ENCODE results near the gene MESP1. TPM values are rescaled to one million over a fixed set of nuclear protein-coding genes. Genes with fewer than 3 reads are reported as not detected.

The MESP1 gene
- total and polyA plus RNA-seq, 2 of the 13 experiments (the other 11 are each of a cell fraction or from before 2014, with no cell fraction given), result not detected

DNA sequence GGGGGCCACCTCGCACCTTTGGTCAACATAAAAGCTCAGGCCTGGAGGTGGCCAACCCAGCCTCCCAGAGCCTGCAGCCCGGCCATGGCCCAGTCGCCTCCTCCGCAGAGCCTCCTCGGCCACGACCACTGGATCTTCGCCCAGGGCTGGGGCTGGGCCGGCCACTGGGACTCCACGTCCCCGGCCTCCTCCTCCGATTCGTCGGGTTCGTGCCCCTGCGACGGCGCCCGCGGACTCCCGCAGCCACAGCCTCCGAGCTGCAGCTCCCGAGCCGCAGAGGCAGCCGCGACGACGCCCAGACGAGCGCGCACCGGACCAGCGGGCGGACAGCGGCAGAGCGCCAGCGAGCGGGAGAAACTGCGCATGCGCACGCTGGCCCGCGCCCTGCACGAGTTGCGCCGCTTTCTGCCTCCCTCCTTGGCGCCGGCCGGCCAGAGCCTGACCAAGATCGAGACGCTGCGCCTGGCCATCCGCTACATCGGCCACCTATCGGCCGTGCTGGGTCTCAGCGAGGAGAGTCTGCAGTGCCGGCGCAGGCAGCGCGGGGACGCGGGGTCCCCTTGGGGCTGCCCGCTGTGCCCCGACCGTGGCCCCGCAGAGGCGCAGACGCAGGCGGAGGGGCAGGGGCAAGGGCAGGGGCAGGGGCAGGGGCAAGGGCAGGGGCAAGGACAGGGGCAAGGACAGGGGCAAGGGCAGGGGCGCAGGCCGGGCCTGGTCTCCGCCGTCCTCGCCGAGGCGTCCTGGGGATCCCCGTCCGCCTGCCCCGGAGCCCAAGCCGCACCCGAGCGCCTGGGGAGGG, 25.4 kb upstream of the MESP1 start, which contains the start of gene MESP2 (continued):
- TF ChIP-seq MTF1 (CRISPR knock-in tag; IDR thresholded peaks at IDR 0.05) (no peak), XBP1 (CRISPR knock-in tag; IDR thresholded peaks at IDR 0.05) (no peak), KLF15 (CRISPR knock-in tag; IDR thresholded peaks at IDR 0.05; ENCODE audit: borderline replicate concordance) (no peak; the same call in 1 of the 2 replicates), NCOR1 (IDR thresholded peaks at IDR 0.05; ENCODE audit: borderline replicate concordance, low read length) (no peak), ZNF546 (CRISPR knock-in tag; conservative IDR thresholded peaks at IDR 0.05) (no peak), ZSCAN12 (CRISPR knock-in tag; IDR thresholded peaks at IDR 0.05) (no peak), HMGA1 (CRISPR knock-in tag; conservative IDR thresholded peaks at IDR 0.05) (no peak), ZNF251 (CRISPR knock-in tag; IDR thresholded peaks at IDR 0.05) (no peak), ATF1 (CRISPR knock-in tag; IDR thresholded peaks at IDR 0.05) (no peak)
- TF ChIP-seq, protein P1, sequence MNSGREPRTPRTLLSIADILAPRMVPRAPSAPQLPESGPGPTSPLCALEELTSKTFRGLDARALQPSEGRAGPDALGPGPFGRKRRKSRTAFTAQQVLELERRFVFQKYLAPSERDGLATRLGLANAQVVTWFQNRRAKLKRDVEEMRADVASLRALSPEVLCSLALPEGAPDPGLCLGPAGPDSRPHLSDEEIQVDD (CRISPR knock-in tag; IDR thresholded peaks at IDR 0.05; ENCODE audit: borderline replicate concordance), result peak; percentile 95; the same call in 1 of the 2 replicates
- TF ChIP-seq, protein P2, sequence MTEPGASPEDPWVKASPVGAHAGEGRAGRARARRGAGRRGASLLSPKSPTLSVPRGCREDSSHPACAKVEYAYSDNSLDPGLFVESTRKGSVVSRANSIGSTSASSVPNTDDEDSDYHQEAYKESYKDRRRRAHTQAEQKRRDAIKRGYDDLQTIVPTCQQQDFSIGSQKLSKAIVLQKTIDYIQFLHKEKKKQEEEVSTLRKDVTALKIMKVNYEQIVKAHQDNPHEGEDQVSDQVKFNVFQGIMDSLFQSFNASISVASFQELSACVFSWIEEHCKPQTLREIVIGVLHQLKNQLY (CRISPR knock-in tag; IDR thresholded peaks at IDR 0.05), result peak; percentile 27; the same call in 1 of the 2 replicates
- TF ChIP-seq, protein P3, sequence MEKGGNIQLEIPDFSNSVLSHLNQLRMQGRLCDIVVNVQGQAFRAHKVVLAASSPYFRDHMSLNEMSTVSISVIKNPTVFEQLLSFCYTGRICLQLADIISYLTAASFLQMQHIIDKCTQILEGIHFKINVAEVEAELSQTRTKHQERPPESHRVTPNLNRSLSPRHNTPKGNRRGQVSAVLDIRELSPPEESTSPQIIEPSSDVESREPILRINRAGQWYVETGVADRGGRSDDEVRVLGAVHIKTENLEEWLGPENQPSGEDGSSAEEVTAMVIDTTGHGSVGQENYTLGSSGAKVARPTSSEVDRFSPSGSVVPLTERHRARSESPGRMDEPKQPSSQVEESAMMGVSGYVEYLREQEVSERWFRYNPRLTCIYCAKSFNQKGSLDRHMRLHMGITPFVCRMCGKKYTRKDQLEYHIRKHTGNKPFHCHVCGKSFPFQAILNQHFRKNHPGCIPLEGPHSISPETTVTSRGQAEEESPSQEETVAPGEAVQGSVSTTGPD (CRISPR knock-in tag; IDR thresholded peaks at IDR 0.05), result no peak
- TF ChIP-seq, protein P4, sequence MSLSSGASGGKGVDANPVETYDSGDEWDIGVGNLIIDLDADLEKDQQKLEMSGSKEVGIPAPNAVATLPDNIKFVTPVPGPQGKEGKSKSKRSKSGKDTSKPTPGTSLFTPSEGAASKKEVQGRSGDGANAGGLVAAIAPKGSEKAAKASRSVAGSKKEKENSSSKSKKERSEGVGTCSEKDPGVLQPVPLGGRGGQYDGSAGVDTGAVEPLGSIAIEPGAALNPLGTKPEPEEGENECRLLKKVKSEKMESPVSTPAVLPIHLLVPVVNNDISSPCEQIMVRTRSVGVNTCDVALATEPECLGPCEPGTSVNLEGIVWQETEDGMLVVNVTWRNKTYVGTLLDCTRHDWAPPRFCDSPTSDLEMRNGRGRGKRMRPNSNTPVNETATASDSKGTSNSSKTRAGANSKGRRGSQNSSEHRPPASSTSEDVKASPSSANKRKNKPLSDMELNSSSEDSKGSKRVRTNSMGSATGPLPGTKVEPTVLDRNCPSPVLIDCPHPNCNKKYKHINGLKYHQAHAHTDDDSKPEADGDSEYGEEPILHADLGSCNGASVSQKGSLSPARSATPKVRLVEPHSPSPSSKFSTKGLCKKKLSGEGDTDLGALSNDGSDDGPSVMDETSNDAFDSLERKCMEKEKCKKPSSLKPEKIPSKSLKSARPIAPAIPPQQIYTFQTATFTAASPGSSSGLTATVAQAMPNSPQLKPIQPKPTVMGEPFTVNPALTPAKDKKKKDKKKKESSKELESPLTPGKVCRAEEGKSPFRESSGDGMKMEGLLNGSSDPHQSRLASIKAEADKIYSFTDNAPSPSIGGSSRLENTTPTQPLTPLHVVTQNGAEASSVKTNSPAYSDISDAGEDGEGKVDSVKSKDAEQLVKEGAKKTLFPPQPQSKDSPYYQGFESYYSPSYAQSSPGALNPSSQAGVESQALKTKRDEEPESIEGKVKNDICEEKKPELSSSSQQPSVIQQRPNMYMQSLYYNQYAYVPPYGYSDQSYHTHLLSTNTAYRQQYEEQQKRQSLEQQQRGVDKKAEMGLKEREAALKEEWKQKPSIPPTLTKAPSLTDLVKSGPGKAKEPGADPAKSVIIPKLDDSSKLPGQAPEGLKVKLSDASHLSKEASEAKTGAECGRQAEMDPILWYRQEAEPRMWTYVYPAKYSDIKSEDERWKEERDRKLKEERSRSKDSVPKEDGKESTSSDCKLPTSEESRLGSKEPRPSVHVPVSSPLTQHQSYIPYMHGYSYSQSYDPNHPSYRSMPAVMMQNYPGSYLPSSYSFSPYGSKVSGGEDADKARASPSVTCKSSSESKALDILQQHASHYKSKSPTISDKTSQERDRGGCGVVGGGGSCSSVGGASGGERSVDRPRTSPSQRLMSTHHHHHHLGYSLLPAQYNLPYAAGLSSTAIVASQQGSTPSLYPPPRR (CRISPR knock-in tag; IDR thresholded peaks at IDR 0.05; ENCODE audit: borderline replicate concordance), result no peak
- TF ChIP-seq, protein P5, sequence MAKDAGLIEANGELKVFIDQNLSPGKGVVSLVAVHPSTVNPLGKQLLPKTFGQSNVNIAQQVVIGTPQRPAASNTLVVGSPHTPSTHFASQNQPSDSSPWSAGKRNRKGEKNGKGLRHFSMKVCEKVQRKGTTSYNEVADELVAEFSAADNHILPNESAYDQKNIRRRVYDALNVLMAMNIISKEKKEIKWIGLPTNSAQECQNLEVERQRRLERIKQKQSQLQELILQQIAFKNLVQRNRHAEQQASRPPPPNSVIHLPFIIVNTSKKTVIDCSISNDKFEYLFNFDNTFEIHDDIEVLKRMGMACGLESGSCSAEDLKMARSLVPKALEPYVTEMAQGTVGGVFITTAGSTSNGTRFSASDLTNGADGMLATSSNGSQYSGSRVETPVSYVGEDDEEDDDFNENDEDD (CRISPR knock-in tag; IDR thresholded peaks at IDR 0.05; ENCODE audit: borderline replicate concordance), result peak; percentile 98
- TF ChIP-seq, protein P6, sequence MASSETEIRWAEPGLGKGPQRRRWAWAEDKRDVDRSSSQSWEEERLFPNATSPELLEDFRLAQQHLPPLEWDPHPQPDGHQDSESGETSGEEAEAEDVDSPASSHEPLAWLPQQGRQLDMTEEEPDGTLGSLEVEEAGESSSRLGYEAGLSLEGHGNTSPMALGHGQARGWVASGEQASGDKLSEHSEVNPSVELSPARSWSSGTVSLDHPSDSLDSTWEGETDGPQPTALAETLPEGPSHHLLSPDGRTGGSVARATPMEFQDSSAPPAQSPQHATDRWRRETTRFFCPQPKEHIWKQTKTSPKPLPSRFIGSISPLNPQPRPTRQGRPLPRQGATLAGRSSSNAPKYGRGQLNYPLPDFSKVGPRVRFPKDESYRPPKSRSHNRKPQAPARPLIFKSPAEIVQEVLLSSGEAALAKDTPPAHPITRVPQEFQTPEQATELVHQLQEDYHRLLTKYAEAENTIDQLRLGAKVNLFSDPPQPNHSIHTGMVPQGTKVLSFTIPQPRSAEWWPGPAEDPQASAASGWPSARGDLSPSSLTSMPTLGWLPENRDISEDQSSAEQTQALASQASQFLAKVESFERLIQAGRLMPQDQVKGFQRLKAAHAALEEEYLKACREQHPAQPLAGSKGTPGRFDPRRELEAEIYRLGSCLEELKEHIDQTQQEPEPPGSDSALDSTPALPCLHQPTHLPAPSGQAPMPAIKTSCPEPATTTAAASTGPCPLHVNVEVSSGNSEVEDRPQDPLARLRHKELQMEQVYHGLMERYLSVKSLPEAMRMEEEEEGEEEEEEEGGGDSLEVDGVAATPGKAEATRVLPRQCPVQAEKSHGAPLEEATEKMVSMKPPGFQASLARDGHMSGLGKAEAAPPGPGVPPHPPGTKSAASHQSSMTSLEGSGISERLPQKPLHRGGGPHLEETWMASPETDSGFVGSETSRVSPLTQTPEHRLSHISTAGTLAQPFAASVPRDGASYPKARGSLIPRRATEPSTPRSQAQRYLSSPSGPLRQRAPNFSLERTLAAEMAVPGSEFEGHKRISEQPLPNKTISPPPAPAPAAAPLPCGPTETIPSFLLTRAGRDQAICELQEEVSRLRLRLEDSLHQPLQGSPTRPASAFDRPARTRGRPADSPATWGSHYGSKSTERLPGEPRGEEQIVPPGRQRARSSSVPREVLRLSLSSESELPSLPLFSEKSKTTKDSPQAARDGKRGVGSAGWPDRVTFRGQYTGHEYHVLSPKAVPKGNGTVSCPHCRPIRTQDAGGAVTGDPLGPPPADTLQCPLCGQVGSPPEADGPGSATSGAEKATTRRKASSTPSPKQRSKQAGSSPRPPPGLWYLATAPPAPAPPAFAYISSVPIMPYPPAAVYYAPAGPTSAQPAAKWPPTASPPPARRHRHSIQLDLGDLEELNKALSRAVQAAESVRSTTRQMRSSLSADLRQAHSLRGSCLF (CRISPR knock-in tag; IDR thresholded peaks at IDR 0.05; ENCODE audit: borderline replicate concordance), result no peak

Data from HepG2 (cell line).